Frontal cortex (tissue), 4 donors: ENCODE data around the gene LHFPL2. TPM values are rescaled to one million over a fixed set of nuclear protein-coding genes. Genes with fewer than 3 reads are reported as not detected.

Source experiments
- DNase-seq, 2 donors: peaks; one replicate each; pipeline ENCODE4 v3.0.0; 2012; ENCODE audit warnings: low spot score in 2 of 2
- FAIRE-seq: peaks from 2 replicates; lab custom pipeline; 2012; peaks lifted over from hg19 to GRCh38; lab: Jason Lieb, UNC
- total RNA-seq: library from RNA; depleted of rRNA; stranded (reverse); fragments of >200 nt; gene quantifications from one replicate; pipeline ENCODE4 v1.2.3, GENCODE V29; 2014
- donor health status: control.
- donor health status: control.
- donor health status: control.

LHFPL2 gene
- total RNA-seq, 1 donor from 2014 or later = 23.2 TPM

DNA sequence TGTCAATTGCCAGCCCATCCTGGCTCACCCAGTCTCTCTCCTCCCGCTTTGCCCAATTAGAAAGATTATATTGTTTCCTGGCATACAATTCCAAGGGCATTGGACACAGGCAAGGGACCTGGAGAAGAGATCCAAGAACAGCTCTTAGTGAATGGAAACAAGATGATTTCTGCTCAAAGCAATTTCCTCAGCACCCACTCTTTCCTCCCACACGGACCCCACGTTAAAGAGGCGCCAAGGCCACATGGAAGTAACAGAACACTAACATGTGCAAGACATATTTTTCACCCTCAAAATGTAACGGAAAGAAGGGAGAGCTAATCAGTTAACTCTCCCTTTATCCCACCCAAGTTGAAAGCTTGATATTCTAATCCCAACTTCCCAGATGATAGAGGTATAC lies 111.2 kb downstream of the LHFPL2 start:
- no peak for FAIRE-seq

GRCh38 chr5:78536661-78537196 lies 111.8 kb downstream of the LHFPL2 start:
- no peak for DNase-seq
- no peak for FAIRE-seq

More for the DNA sequence above, 111.2 kb downstream of the LHFPL2 start:
- no peak for DNase-seq

DNA sequence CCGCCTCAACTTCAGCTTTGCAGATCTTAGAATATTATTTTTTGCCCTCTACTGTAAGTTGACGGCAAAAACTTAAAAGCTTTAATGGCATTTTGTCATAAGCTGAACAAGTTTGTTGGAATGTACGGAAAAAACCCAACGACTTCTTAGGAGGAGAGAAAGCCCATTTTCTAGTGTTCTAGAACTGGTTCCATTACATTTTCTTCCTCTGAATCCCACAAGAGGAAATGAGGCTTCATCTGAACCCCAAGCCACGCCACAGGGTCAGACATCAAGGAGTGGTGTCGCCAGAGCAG lies 113.7 kb downstream of the LHFPL2 start:
- DNase-seq = no peak
- no peak for FAIRE-seq

- FAIRE-seq (no peak), DNase-seq (no peak)
These were observed 114.2 kb downstream of the LHFPL2 start for GRCh38 chr5:78534148-78534904.

DNA sequence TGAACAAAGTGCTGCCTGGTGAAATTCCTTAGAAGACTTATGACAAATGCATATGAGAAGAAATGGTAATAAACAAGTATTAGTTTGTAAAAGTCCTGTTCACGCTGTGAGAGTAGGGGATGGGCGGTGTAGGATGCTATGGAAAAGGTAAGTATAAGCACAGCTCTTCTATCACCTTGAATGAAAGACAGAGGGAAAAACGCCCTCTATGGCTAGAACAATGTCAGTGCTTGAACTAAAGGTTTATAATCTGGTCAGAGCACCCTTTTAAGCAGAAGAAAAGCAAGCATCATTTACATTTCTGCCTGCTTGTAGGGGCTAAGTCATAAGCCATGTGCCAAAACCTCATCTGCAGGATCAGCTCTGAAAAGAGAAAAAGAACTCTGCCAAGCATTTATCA lies 115.2 kb downstream of the LHFPL2 start:
- FAIRE-seq (no peak), DNase-seq (no peak)

GRCh38 chr5:78530342-78531096 lies 118.1 kb downstream of the LHFPL2 start:
- FAIRE-seq (no peak), DNase-seq (no peak)

DNA sequence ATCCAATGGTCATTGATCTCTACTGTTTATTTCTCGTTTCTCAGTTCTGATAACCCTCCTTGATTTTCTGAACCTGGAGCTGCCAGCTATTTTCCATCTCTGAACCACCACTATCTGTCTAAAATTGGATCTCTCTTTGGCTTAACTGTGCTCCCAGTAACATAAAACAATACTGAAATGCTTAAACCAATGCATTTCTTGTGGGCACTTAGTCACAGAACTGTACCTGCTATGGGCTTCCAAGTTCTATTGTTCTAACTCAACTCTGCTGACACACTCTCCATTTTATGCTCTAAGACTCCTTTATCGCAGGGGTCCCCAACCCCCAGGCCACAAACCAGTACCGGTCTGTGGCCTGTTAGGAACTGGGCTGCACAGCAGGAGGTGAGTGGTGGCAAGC lies 120.6 kb downstream of the LHFPL2 start:
- FAIRE-seq (no peak), DNase-seq (no peak)

GRCh38 chr5:78527054-78527859 lies 121.3 kb downstream of the LHFPL2 start:
- DNase-seq (no peak), FAIRE-seq (no peak)

DNA sequence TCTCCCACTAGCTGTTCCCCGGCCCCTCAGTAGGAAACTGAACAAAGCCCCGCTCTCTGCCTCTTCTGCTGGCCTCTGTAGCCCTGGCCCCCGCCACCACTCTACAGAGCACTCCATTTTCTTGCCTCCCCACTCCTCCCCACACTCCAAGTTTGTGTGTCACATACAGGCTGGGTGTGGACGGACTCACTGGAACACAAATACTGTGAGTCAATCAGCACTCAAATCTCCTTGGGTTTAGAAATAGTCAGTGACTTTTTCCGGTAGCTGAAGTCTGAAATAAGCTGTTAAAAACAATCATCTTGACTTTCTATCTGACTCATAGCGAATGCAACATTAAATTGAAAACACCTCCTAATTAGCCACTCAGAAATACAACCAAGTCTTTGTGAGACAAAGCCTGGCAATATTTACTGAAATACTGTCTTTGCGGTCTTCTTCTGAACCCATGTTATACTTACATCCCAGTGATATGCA lies 122.5 kb downstream of the LHFPL2 start:
- FAIRE-seq (no peak), DNase-seq (no peak)

DNA sequence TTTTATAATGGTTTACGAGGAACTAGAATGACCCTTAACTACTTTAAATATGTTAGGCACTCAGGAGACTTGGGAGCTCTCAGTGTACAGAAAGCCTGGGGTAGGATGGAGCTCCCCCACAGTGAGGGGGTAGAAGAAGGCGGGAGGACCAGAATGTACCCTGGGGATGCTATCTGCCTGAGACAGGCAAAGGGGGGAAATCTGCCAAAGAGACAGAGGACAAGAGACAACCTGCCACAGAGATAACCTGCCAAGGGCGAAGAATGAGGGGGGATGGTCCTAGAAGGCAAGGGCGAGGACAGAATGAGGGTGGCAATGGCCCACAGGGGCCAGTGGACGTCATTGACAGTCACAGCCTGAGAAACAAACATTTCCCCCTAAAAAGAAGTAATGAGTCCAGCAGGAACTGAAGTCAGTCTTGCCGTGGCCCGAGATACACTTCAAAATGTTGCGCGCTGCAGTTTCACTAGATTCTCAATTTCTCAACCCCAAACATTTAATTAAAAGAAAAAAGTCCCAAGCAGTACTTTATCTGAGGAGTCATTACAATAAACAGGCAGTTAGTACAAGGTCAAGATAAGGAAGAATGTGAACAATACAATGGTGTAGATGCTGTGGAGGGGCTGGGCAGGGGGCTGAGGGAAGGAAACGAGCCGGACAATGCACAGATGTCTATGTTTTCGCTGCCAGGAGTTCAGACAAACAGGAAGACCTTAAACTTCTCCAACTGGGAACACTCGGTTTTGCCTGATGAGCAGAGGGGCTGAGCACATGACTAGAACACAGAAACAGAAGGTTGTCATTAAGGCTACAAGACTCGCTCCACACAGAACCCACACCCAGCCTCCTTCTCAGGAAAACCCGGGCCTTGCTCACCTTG lies 125.0 kb downstream of the LHFPL2 start:
- no peak for DNase-seq
- no peak for FAIRE-seq

- DNase-seq = no peak
- FAIRE-seq = no peak
These were observed 125.9 kb downstream of the LHFPL2 start for GRCh38 chr5:78522476-78523260.

DNA sequence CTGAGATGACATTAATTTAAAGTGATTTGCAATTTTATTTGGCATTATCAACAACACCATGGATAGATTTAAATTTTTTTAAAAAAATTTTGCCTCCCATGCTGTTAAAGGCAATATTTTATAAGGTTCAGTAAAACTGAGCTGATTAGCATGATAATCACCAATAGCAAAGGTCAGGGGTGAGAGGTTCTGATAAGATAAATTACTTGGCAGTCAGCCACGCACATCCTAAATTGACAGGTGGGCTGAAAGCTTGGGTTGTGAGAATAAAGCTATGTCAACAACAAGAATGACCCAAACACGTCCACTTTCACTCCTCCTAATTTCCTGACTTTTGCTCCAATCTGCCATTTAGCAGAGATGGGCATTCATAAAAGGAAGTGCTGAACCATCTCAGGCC lies 127.1 kb downstream of the LHFPL2 start:
- DNase-seq (no peak), FAIRE-seq (no peak)

DNA sequence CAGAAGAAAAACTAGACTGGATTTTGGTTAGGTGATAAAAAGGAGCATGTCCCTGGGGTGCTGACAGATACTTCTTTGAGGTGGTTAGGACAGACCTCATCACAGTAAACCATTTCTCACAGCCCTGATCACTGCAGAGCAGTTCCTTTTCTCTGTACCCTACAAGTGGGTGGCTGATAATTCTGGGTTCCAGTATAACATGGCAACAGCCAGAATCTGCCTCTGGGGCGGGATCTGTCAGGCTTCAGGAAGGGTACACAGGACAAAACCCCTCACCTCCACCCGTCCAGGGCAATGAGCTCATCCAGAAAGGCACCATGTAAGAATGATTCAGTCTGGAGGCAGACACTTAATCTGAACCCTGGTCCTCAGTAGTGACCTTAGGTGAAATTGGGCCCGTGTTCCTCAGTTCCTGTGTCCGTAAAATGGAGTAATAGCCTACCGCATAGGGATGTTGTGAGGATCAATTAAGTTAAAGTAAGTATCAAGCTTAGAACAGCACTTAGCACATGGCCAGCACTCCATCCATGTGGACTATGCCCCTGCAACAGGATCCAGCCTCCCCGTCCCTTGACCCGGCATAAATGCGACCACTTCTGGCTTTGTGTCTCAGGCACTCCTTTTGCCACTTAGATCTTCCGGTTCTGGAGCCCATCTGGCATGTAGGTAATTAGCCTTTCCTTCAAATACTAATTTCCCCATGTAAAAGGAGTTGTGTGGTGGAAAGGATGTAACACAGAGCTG lies 129.2 kb downstream of the LHFPL2 start:
- FAIRE-seq (no peak), DNase-seq (no peak)

GRCh38 chr5:78518365-78519197 lies 130.0 kb downstream of the LHFPL2 start:
- no peak for DNase-seq

GRCh38 chr5:78515670-78516069 lies 132.9 kb downstream of the LHFPL2 start:
- DNase-seq (no peak), FAIRE-seq (no peak)

More at GRCh38 chr5:78518365-78519197, 130.0 kb downstream of the LHFPL2 start:
- FAIRE-seq = no peak

DNA sequence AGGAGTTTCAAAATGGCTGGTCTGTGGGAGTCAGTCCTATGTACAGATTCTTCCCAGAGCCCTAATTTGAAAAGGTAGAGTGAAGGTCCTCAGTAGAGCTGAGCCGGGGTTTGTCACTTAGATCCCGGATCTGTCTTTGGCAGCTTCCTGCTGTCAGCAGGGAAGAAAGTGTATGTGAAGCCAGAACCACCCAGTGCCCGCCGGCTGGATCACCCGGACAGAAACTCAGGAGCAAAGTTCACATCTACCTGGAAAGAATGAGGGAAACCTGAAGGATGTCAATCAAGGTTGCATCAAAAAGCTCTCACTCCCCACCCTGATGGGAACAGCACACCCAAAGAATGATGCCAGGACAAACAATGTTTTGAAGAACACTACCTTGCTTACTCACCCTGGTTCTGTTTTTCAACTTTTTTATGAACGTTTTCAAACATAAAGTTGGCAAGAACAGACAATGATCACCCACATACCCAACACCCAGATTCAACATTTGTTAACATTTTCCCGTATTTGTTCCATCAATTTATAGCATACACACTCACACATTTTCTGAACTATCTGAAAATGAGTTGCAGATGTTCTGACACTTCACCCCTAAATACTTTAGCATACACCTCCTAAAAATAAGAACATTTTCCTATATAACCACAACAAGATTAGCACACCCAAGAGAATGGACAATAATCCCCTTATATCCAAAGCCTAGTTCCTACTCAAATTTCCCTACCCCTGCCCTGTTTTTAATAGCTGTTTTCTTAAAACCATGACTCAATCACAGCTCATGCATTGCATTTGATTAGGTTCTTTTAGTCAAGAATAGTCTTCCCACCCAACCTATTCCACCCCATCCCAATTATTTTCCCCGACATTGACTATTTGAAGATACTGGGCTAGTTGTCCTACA lies 133.9 kb downstream of the LHFPL2 start:
- FAIRE-seq = no peak

More for the DNA sequence above, 133.9 kb downstream of the LHFPL2 start:
- DNase-seq = no peak
